ENCODE results near the gene DELE1.

The DELE1 gene

GRCh38 chr5:141878711-141879425, 44.8 kb upstream of the DELE1 start (continued):
- no peak for TF ChIP-seq ZNF433 (tag by site-specific recombination; IDR thresholded peaks at IDR 0.05; ENCODE audit: low read depth)
- peak; percentile 66; the same call in 1 of the 2 replicates for TF ChIP-seq ZNF692 (tag by site-specific recombination; IDR thresholded peaks at IDR 0.05)
- TF ChIP-seq ZBTB8A (tag by site-specific recombination; IDR thresholded peaks at IDR 0.05): peak; percentile 88
- peak; percentile 88 for TF ChIP-seq ZEB2 (tag by site-specific recombination; IDR thresholded peaks at IDR 0.05)
- TF ChIP-seq CTCF (tag by site-specific recombination; IDR thresholded peaks at IDR 0.05): peak; percentile 96
- TF ChIP-seq PRDM10 (tag by site-specific recombination; IDR thresholded peaks at IDR 0.05): 0 out of 2 replicates have a peak, but pooled peaks have one; percentile 34
- peak; percentile 90 for TF ChIP-seq ZBTB26 (tag by site-specific recombination; optimal IDR thresholded peaks at IDR 0.05)
- peak; percentile 48 for TF ChIP-seq ZSCAN4 (tag by site-specific recombination; IDR thresholded peaks at IDR 0.05)
- TF ChIP-seq ZNF221 (tag by site-specific recombination; IDR thresholded peaks at IDR 0.05; ENCODE audit: borderline replicate concordance): no peak
- 0 out of 2 replicates have a peak, but pooled peaks have one; percentile 14 for TF ChIP-seq ZNF76 (tag by site-specific recombination; IDR thresholded peaks at IDR 0.05; ENCODE audit: borderline replicate concordance, low read depth)
- peak; percentile 50 for TF ChIP-seq BCL11B (tag by site-specific recombination; IDR thresholded peaks at IDR 0.05; ENCODE audit: low read depth)
- peak; percentile 97 for TF ChIP-seq ZNF335 (tag by site-specific recombination; conservative IDR thresholded peaks at IDR 0.05)
- TF ChIP-seq ZBTB21 (tag by site-specific recombination; IDR thresholded peaks at IDR 0.05): peak; percentile 67
- TF ChIP-seq KLF17 (tag by site-specific recombination; IDR thresholded peaks at IDR 0.05): peak; percentile 66
- TF ChIP-seq ZNF792 (tag by site-specific recombination; IDR thresholded peaks at IDR 0.05): no peak
- peak; percentile 92 for TF ChIP-seq ZNF654 (tag by site-specific recombination; IDR thresholded peaks at IDR 0.05; ENCODE audit: low read depth)
- no peak for TF ChIP-seq HOXC10 (CRISPR knock-in tag; IDR thresholded peaks at IDR 0.05)
- peak; percentile 80 for TF ChIP-seq BCL11A (tag by site-specific recombination; IDR thresholded peaks at IDR 0.05; ENCODE audit: low read depth)
- TF ChIP-seq ZNF404 (tag by site-specific recombination; IDR thresholded peaks at IDR 0.05): no peak
- TF ChIP-seq KLF16 (tag by site-specific recombination; IDR thresholded peaks at IDR 0.05): peak; percentile 91
- peak; percentile 99 for TF ChIP-seq GLIS1 (tag by site-specific recombination; IDR thresholded peaks at IDR 0.05)

Data from HEK293 (cell line).